ENCODE results near the gene EVX2.

The EVX2 gene

GRCh38 chr2:176123411-176124109 lies 39.8 kb upstream of the EVX2 start:
- POLR2A ChIA-PET, result interaction anchor here (1.3 kb wide), 1 partner anchor 19 kb away, joined by 4 read pairs; no protein-coding TSS in a partner anchor
- CTCF ChIA-PET, result no interaction called here
- DNase-seq (ENCODE audit: extremely low spot score), result no peak
- TF ChIP-seq NFRKB (IDR thresholded peaks at IDR 0.05), result no peak
- no peak for TF ChIP-seq FOXK2 (IDR thresholded peaks at IDR 0.05)
- no peak for TF ChIP-seq ELF4 (IDR thresholded peaks at IDR 0.05)
- TF ChIP-seq TARDBP (IDR thresholded peaks at IDR 0.05), result no peak
- no peak for TF ChIP-seq HDGF (IDR thresholded peaks at IDR 0.05; ENCODE audit: borderline replicate concordance)
- no peak for TF ChIP-seq FOXA1 (IDR thresholded peaks at IDR 0.05)
- TF ChIP-seq ZNF384 (IDR thresholded peaks at IDR 0.05), result no peak
- no peak for TF ChIP-seq L3MBTL2 (conservative IDR thresholded peaks at IDR 0.05)
- no peak for TF ChIP-seq SP1 (IDR thresholded peaks at IDR 0.05)
- no peak for TF ChIP-seq SUZ12 (IDR thresholded peaks at IDR 0.05)
- no peak for TF ChIP-seq BHLHE40 (IDR thresholded peaks at IDR 0.05; ENCODE audit: borderline replicate concordance)
- TF ChIP-seq FOXM1 (IDR thresholded peaks at IDR 0.05; ENCODE audit: borderline replicate concordance), result no peak
- TF ChIP-seq PKNOX1 (IDR thresholded peaks at IDR 0.05), result peak; percentile 88
- TF ChIP-seq CTBP1 (IDR thresholded peaks at IDR 0.05; ENCODE audit: borderline replicate concordance), result peak; percentile 64; the same call in 1 of the 2 replicates
- TF ChIP-seq LEF1 (IDR thresholded peaks at IDR 0.05; ENCODE audit: borderline replicate concordance), result no peak
- no peak for TF ChIP-seq ARNT (IDR thresholded peaks at IDR 0.05)

GRCh38 chr2:176122683-176123410 lies 39.1 kb upstream of the EVX2 start, which contains the start of gene HOXD9:
Gene HOXD9, plus strand, starts transcription at chr2:176122719. Its CDS starts 50 bp downstream, at chr2:176122769.
- DNase-seq (ENCODE audit: extremely low spot score), result no peak
- ChIA-PET POLR2A (interaction anchor here (1.3 kb wide), 1 partner anchor 18 kb away, joined by 4 read pairs; no protein-coding TSS in a partner anchor), CTCF (no interaction called here)
- TF ChIP-seq FOXM1 (IDR thresholded peaks at IDR 0.05; ENCODE audit: borderline replicate concordance) (peak; percentile 12; the same call in 1 of the 2 replicates), ELF4 (IDR thresholded peaks at IDR 0.05) (no peak), L3MBTL2 (conservative IDR thresholded peaks at IDR 0.05) (no peak), SUZ12 (IDR thresholded peaks at IDR 0.05) (no peak), CTBP1 (IDR thresholded peaks at IDR 0.05; ENCODE audit: borderline replicate concordance) (no peak), FOXA1 (IDR thresholded peaks at IDR 0.05) (no peak), LEF1 (IDR thresholded peaks at IDR 0.05; ENCODE audit: borderline replicate concordance) (no peak), PKNOX1 (IDR thresholded peaks at IDR 0.05) (no peak), HDGF (IDR thresholded peaks at IDR 0.05; ENCODE audit: borderline replicate concordance) (no peak)

GRCh38 chr2:176122052-176122682 lies 38.4 kb upstream of the EVX2 start:
- CTCF ChIA-PET, result no interaction called here
- POLR2A ChIA-PET, result interaction anchor here (1.5 kb wide), 1 partner anchor 17 kb away, joined by 5 read pairs; no protein-coding TSS in a partner anchor
- TF ChIP-seq FOXM1 (IDR thresholded peaks at IDR 0.05; ENCODE audit: borderline replicate concordance), result no peak
- TF ChIP-seq LEF1 (IDR thresholded peaks at IDR 0.05; ENCODE audit: borderline replicate concordance), result no peak
- TF ChIP-seq TARDBP (IDR thresholded peaks at IDR 0.05), result no peak
- TF ChIP-seq CTBP1 (IDR thresholded peaks at IDR 0.05; ENCODE audit: borderline replicate concordance), result no peak
- TF ChIP-seq FOXA1 (IDR thresholded peaks at IDR 0.05), result no peak
- TF ChIP-seq ZNF384 (IDR thresholded peaks at IDR 0.05), result no peak
- TF ChIP-seq SUZ12 (IDR thresholded peaks at IDR 0.05), result no peak
- no peak for TF ChIP-seq BHLHE40 (IDR thresholded peaks at IDR 0.05; ENCODE audit: borderline replicate concordance)
- TF ChIP-seq ARNT (IDR thresholded peaks at IDR 0.05), result no peak
- TF ChIP-seq PKNOX1 (IDR thresholded peaks at IDR 0.05), result no peak
- TF ChIP-seq FOXK2 (IDR thresholded peaks at IDR 0.05), result no peak
- no peak for TF ChIP-seq NFRKB (IDR thresholded peaks at IDR 0.05)
- TF ChIP-seq L3MBTL2 (conservative IDR thresholded peaks at IDR 0.05), result no peak
- DNase-seq (ENCODE audit: extremely low spot score), result no peak

- POLR2A ChIA-PET, result interaction anchor here (1.5 kb wide), 1 partner anchor 16 kb away, joined by 5 read pairs; no protein-coding TSS in a partner anchor
- TF ChIP-seq TARDBP (IDR thresholded peaks at IDR 0.05), result no peak
- no peak for TF ChIP-seq ARNT (IDR thresholded peaks at IDR 0.05)
- no peak for TF ChIP-seq FOXK2 (IDR thresholded peaks at IDR 0.05)
- TF ChIP-seq LEF1 (IDR thresholded peaks at IDR 0.05; ENCODE audit: borderline replicate concordance), result no peak
- no peak for TF ChIP-seq NFRKB (IDR thresholded peaks at IDR 0.05)
- TF ChIP-seq BHLHE40 (IDR thresholded peaks at IDR 0.05; ENCODE audit: borderline replicate concordance), result no peak
- TF ChIP-seq L3MBTL2 (conservative IDR thresholded peaks at IDR 0.05), result no peak
- TF ChIP-seq CTBP1 (IDR thresholded peaks at IDR 0.05; ENCODE audit: borderline replicate concordance), result no peak
- TF ChIP-seq FOXA1 (IDR thresholded peaks at IDR 0.05), result no peak
- no peak for TF ChIP-seq ZNF384 (IDR thresholded peaks at IDR 0.05)
- no peak for TF ChIP-seq SUZ12 (IDR thresholded peaks at IDR 0.05)
- no peak for TF ChIP-seq FOXM1 (IDR thresholded peaks at IDR 0.05; ENCODE audit: borderline replicate concordance)
- no peak for DNase-seq (ENCODE audit: extremely low spot score)
- CTCF ChIA-PET, result no interaction called here
Observed at GRCh38 chr2:176121190-176122051, 37.7 kb upstream of the EVX2 start.

Data from HEK293T (cell line).